T1000 (cell line): ENCODE measurements around the gene DGKE.

ENCODE experiments used
- DNase-seq: peaks from one replicate; lab custom pipeline; 2025; ENCODE audit warnings: mixed read lengths; lab: John Stamatoyannopoulos, UW

The DGKE gene

GRCh38 chr17:56890906-56891674 lies 57.1 kb downstream of the DGKE start:
- no peak for DNase-seq

GRCh38 chr17:56891751-56892150 lies 57.8 kb downstream of the DGKE start:
- DNase-seq: no peak

- no peak for DNase-seq
Observed at GRCh38 chr17:56892333-56892732, 58.4 kb downstream of the DGKE start.

GRCh38 chr17:56893503-56893902 lies 59.6 kb downstream of the DGKE start:
- DNase-seq: no peak

GRCh38 chr17:56894859-56895455 lies 61.0 kb downstream of the DGKE start:
- DNase-seq: no peak

GRCh38 chr17:56896217-56896967 lies 62.4 kb downstream of the DGKE start:
- no peak for DNase-seq

GRCh38 chr17:56896968-56897359 lies 63.0 kb downstream of the DGKE start:
- DNase-seq: no peak

- DNase-seq: no peak
Observed at GRCh38 chr17:56897646-56898424, 63.9 kb downstream of the DGKE start.

- DNase-seq: no peak
Observed at GRCh38 chr17:56898874-56899273, 64.9 kb downstream of the DGKE start.

- no peak for DNase-seq
Observed at GRCh38 chr17:56899403-56899802, 65.5 kb downstream of the DGKE start.

- peak; percentile 58 for DNase-seq
Observed at GRCh38 chr17:56902348-56902747, 68.4 kb downstream of the DGKE start.

GRCh38 chr17:56903560-56903959 lies 69.6 kb downstream of the DGKE start:
- DNase-seq: no peak

GRCh38 chr17:56908001-56908542 lies 74.1 kb downstream of the DGKE start:
- DNase-seq: no peak

- no peak for DNase-seq
Observed at GRCh38 chr17:56909742-56910508, 76.0 kb downstream of the DGKE start.

- DNase-seq: no peak
Observed at GRCh38 chr17:56910509-56911235, 76.7 kb downstream of the DGKE start.

GRCh38 chr17:56912105-56912999 lies 78.4 kb downstream of the DGKE start:
- DNase-seq: peak; percentile 10

GRCh38 chr17:56913000-56913311 lies 79.0 kb downstream of the DGKE start:
- DNase-seq: no peak

GRCh38 chr17:56913353-56913866 lies 79.5 kb downstream of the DGKE start:
- DNase-seq: no peak

- peak; percentile 91 for DNase-seq
Observed at GRCh38 chr17:56913867-56914580, 80.1 kb downstream of the DGKE start, which contains the start of gene TRIM25. Gene TRIM25, minus strand, starts transcription at chr17:56914049. Its CDS starts 61 bp downstream, at chr17:56913988.
